ENCODE measurements around the gene COX6B1.

COX6B1 gene

DNA sequence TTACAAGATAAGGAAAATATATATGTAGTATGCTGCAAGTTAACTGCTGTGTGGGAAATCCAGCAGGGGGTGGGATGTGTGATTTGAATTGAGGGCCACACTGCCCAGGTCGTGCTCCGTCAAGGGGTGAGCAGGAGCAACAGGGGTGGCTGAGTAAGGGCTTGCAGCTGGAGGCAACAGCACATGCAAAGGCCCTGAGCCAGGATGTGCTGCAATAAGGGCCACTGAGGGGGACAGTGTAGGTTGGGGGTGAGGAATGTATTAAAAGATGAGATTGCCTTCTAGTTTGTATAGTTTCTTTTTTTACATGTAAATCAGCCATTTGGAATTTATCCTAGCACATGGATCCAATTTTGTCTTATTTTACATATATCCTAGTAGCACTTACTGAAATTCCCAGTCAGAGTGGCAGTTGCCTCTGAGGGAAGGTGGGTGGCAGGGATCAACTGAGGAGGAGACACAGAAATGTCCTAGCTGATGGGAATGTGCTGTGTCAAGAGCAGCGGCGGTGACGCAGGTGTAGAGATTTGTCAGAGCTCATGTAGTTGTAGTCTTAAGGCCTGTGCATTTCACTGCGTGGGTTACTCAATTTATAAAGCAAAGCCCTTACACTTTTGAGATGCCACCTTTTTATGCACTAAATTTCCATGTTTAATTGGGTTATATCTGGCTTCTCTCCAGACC is 24.7 kb upstream of the COX6B1 start:
- TF ChIP-seq GATA2 (IDR thresholded peaks at IDR 0.05; ENCODE audit: low read depth, low read length) (no peak), GATA3 (IDR thresholded peaks at IDR 0.05; ENCODE audit: low read depth, low read length) (no peak)

DNA sequence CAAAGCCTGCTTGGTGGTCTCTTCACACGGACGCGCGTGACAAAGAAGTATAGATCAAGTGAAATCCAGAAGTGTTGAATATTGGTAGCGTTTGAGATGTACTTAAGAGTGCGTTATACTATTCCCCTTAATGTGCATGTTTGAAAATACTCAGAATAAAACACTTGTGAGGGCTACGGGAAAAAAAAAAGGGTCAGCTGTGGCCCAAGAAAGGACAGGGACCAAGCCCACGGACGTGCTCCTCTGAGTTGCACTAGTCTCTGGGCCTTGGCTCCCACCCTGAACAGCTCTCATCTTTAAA is 19.9 kb upstream of the COX6B1 start:
- TF ChIP-seq GATA3 (IDR thresholded peaks at IDR 0.05; ENCODE audit: low read depth, low read length) (no peak), GATA2 (IDR thresholded peaks at IDR 0.05; ENCODE audit: low read depth, low read length) (no peak)

DNA sequence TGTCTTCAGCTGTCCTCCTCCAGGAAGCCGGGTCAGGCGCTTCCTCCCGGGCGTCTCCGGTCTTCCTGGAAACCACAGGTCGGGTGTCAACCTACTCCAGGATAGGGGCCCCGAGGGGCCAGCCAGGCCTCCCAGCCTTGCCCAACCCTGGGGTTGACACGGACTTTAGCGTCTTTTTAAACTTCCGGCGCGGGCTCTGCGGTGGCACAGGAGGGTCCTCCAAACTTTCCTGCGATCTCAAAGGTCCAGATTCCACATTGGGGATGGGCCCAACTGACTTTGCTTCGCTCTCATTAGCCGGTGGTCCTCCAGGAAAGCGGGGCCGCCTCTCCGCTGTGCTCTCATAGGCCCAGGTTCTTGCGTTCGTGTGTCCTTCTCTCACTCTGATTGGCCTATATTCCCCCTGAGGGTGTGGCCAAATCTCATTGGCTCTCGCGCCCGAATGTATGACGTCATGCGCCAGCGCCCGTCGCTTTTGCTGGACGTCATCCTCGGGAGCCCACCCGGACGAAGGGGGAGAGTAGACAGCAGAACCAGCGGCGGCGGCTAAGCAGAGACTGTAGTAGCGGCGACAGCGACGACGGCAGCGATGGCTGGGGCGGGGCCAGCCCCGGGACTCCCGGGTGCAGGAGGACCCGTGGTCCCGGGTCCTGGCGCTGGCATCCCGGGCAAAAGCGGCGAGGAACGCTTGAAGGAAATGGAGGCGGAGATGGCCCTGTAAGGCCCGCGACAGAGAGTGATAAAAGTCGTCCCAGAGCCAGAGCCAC is 19.4 kb upstream of the COX6B1 start, which contains the start of gene RBM42:
RBM42 (plus strand) TSS at position 472 of the 767 bp plus-strand sequence; CDS start at position 590, 118 bp downstream.
- TF ChIP-seq GATA2 (IDR thresholded peaks at IDR 0.05; ENCODE audit: low read depth, low read length) (no peak), GATA3 (IDR thresholded peaks at IDR 0.05; ENCODE audit: low read depth, low read length) (no peak)

DNA sequence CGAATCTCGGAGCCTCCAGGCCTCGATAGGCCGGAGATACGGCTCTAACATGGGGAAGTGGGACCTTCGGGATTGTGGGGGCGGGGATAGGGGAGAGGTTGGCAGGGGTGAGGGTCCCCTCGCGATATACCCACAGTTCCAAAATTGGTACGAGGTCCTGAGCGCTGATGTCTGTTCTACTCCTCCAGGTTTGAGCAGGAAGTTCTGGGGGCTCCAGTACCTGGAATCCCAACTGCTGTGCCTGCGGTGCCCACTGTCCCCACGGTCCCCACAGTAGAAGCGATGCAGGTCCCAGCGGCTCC is 18.8 kb upstream of the COX6B1 start:
- no peak for TF ChIP-seq GATA3 (IDR thresholded peaks at IDR 0.05; ENCODE audit: low read depth, low read length)
- no peak for TF ChIP-seq GATA2 (IDR thresholded peaks at IDR 0.05; ENCODE audit: low read depth, low read length)

DNA sequence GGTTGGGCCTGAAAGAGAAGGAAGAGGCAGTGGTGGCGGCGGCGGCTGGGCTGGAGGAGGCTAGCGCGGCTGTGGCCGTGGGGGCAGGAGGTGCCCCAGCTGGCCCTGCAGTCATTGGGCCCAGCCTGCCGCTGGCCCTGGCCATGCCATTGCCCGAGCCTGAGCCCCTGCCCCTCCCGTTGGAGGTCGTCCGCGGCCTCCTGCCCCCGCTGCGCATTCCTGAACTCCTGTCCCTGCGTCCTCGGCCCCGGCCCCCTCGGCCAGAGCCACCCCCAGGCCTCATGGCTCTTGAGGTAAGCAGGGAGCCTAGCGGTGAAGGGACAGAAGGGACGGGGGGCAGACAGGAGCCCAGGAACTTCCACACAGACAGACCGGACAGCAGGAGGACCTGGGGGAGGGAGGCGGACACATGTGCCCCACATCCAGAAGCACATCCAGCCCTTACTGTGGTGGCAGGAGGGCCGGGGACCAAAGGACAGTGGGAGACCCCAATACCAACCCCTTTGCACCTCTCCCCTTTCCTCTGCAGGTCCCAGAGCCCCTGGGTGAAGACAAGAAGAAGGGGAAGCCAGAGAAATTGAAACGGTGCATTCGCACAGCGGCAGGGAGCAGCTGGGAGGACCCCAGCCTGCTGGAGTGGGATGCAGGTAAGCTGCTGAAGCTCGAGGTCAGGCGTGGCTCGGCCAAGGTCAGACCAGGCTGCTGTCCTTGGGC is 14.2 kb upstream of the COX6B1 start:
- TF ChIP-seq GATA2 (IDR thresholded peaks at IDR 0.05; ENCODE audit: low read depth, low read length) (no peak), GATA3 (IDR thresholded peaks at IDR 0.05; ENCODE audit: low read depth, low read length) (no peak)

DNA sequence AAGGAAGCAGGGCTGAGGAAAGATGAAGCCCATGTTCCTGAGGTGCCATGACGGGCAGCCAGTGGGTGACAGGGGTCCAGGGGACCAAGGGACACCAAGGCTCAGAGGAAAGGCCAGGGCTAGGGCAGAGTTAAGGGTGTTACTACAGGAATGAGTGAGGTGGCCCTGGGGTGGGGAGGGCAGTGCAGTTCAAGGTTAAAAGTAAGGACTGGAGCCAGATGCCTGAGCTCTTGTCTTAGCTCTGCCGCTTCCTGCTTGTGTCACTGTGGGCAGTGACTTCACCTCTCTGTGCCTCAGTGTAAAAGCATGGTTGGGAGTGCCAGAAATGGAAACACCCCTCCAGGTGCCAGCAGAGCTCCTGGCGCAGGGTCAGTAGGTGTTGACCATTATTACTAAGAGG is 11.5 kb upstream of the COX6B1 start:
- TF ChIP-seq GATA3 (IDR thresholded peaks at IDR 0.05; ENCODE audit: low read depth, low read length): no peak
- no peak for TF ChIP-seq GATA2 (IDR thresholded peaks at IDR 0.05; ENCODE audit: low read depth, low read length)

DNA sequence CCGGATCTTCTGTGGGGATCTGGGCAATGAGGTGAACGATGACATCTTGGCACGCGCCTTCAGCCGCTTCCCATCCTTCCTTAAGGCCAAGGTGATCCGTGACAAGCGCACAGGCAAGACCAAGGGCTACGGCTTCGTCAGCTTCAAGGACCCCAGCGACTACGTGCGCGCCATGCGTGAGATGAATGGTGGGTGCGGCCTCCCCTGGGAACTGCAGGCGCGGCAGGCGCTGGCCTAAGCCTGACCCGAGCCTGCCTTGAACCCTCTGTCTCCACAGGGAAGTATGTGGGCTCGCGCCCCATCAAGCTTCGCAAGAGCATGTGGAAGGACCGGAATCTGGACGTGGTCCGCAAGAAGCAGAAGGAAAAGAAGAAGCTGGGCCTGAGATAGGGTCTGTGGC is 11.0 kb upstream of the COX6B1 start:
- TF ChIP-seq GATA2 (IDR thresholded peaks at IDR 0.05; ENCODE audit: low read depth, low read length): no peak
- TF ChIP-seq GATA3 (IDR thresholded peaks at IDR 0.05; ENCODE audit: low read depth, low read length): no peak

DNA sequence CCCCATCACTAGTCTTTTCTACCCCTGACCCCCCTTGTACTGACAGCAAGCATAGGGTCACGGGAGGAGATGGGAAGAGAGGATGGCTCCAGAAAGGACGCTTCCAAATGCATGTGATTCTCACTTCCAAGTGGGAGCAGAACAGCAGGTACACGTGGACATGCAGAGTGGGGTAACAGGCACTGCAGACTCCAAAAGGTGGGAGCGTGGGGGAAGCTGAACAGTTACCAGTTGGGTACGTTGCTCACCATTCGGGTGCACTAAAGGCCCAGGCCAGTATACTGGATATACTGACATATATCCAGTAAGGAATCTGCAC is 8.8 kb upstream of the COX6B1 start:
- TF ChIP-seq GATA2 (IDR thresholded peaks at IDR 0.05; ENCODE audit: low read depth, low read length): no peak
- no peak for TF ChIP-seq GATA3 (IDR thresholded peaks at IDR 0.05; ENCODE audit: low read depth, low read length)

DNA sequence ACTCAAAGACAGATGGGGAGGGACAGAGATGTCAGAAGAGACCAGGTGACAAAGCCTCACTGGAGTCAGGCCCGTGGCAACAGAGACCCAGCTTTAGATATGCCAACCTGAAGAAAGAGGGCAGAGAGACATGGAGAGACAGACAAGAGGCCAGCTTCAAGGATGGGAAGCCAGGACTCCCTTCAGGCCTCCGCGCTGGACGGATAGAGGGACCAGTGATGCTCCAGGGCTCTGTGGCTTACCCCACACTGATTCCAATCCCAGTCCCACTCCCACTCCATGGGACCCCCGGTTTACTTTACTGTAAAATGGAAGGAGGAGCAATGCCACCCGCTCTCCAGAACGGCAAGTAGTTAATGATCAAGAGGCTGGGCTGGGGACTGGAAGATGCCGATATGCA is 8.3 kb upstream of the COX6B1 start:
- TF ChIP-seq GATA2 (IDR thresholded peaks at IDR 0.05; ENCODE audit: low read depth, low read length) (no peak), GATA3 (IDR thresholded peaks at IDR 0.05; ENCODE audit: low read depth, low read length) (no peak)

DNA sequence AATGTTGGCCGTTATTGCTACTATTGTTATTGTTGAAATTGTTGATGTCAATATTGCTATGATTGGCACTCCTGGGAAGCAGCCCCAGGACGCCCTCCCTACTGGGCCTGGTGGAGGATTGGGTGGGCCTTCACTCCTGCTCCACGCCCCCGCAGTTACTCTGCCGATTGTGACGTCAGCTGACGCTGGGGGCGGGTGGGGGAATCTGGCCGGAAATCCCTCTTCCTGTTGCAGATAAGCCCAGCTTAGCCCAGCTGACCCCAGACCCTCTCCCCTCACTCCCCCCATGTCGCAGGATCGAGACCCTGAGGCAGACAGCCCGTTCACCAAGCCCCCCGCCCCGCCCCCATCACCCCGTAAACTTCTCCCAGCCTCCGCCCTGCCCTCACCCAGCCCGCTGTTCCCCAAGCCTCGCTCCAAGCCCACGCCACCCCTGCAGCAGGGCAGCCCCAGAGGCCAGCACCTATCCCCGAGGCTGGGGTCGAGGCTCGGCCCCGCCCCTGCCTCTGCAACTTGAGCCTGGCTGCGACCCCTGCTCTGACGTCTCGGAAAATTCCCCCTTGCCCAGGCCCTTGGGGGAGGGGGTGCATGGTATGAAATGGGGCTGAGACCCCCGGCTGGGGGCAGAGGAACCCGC is 6.5 kb upstream of the COX6B1 start, which contains the start of gene ETV2:
ETV2 (plus strand) TSS at position 231 of the 637 bp plus-strand sequence. CDS start 716 bp downstream, outside the sequence.
- TF ChIP-seq GATA2 (IDR thresholded peaks at IDR 0.05; ENCODE audit: low read depth, low read length) (no peak), GATA3 (IDR thresholded peaks at IDR 0.05; ENCODE audit: low read depth, low read length) (no peak)

DNA sequence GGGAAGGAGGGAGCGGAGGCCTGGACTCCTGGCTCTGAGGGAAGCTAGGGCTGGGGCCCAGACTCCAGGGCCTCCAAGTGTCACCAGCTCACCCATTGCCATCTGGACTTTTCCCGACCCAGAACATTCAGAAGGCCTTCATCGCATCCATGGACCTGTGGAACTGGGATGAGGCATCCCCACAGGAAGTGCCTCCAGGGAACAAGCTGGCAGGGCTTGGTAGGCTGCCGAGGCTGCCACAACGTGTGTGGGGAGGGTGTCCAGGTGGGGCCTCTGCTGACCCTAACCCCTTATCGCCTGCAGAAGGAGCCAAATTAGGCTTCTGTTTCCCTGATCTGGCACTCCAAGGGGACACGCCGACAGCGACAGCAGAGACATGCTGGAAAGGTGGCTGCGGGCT is 5.8 kb upstream of the COX6B1 start:
- no peak for TF ChIP-seq GATA2 (IDR thresholded peaks at IDR 0.05; ENCODE audit: low read depth, low read length)
- no peak for TF ChIP-seq GATA3 (IDR thresholded peaks at IDR 0.05; ENCODE audit: low read depth, low read length)

DNA sequence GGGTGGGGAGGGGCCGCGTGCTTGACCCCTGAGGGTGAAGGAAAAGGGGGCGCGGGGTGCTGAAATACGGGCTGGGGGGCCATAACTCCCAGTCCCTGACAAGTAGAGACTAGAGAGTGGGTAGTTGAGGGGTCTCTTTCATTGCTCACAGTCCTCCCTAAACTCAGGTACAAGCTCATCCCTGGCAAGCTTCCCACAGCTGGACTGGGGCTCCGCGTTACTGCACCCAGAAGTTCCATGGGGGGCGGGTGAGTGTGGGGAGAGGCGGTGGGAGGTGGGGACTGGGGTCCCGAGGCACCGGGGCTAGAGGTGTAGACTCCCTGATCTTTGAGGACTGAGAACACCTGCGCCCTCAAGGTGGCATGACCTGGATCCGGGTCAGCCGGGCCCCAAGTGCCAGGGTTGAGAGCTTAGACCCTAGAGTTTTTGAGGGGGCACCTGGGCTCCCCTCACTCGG is 5.3 kb upstream of the COX6B1 start:
- TF ChIP-seq GATA2 (IDR thresholded peaks at IDR 0.05; ENCODE audit: low read depth, low read length): no peak
- TF ChIP-seq GATA3 (IDR thresholded peaks at IDR 0.05; ENCODE audit: low read depth, low read length): no peak

DNA sequence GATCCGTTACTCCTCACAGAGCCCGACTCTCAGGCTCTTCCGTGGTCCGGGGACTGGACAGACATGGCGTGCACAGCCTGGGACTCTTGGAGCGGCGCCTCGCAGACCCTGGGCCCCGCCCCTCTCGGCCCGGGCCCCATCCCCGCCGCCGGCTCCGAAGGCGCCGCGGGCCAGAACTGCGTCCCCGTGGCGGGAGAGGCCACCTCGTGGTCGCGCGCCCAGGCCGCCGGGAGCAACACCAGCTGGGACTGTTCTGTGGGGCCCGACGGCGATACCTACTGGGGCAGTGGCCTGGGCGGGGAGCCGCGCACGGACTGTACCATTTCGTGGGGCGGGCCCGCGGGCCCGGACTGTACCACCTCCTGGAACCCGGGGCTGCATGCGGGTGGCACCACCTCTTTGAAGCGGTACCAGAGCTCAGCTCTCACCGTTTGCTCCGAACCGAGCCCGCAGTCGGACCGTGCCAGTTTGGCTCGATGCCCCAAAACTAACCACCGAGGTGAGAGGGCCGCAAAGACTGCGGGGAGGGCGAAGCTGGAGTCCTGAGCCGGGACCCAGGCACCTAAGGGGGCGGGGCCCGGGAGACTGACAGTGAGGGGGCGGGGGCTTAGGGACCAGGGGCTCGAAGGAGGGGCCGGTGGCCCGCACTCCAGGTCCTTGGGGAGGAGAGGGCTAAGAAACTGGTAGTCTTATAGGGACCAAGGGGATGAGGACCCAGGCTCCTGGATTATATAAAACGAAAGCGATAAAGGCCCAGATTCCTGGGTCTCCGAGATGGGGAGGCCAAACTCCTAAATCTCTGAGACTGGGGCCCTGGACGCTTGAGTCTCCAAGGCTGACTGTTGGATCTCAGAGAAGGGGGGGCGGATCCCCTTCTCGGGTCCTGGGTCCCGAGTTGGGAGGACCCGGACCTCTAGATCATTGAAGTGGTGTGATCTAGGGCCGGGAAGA is 4.6 kb upstream of the COX6B1 start:
- TF ChIP-seq GATA2 (IDR thresholded peaks at IDR 0.05; ENCODE audit: low read depth, low read length): no peak
- TF ChIP-seq GATA3 (IDR thresholded peaks at IDR 0.05; ENCODE audit: low read depth, low read length): no peak
